ENCODE data around the gene FNDC11. TPM values are rescaled to one million over a fixed set of nuclear protein-coding genes. Genes with fewer than 3 reads are reported as not detected.
A peak's percentile ranks its signal among the peaks of the same experiment; 100 is the strongest.

Gene FNDC11
- total and polyA plus RNA-seq, 3 donors from 2014 or later = 85.4 to 147 (median 121) TPM

- Histone ChIP-seq H3K36me3 (ENCODE audit: low read depth, missing control alignments) (no peaks in the 10 kb centered on the region), H3K9me3 (no peaks in the 10 kb centered on the region), H3K27ac (peak overlapping the region; percentile 56 to 80), H3K4me3 (peak overlapping the region; percentile 67 to 81), H3K27me3 (no peaks in the 10 kb centered on the region), H3K4me1 (peaks cover 6% of the 10 kb centered on the region)
- 25 to 52% methylated on average over 14 to 21 of the region's 24 CpGs for WGBS, 2 donors
- no peak for DNase-seq
- intact Hi-C loops (cut with DNase I; ENCODE audit: low total_unique reads) = no loop called here
- TF ChIP-seq CTCF (IDR thresholded peaks at IDR 0.05) (no peak), POLR2A (IDR thresholded peaks at IDR 0.05) (no peak)
Measured at GRCh38 chr20:63573647-63574131, 19.7 kb downstream of the FNDC11 start.

- Histone ChIP-seq H3K9me3 (no peaks in the 10 kb centered on the region), H3K27me3 (no peaks in the 10 kb centered on the region), H3K4me3 (peak within 1 kb of the TSS; percentile 67 to 81), H3K4me1 (peaks cover 6% of the 10 kb centered on the region), H3K27ac (peak within 1 kb of the TSS; percentile 56 to 80), H3K36me3 (ENCODE audit: low read depth, missing control alignments) (no peaks in the 10 kb centered on the region)
- intact Hi-C loops (cut with DNase I; ENCODE audit: low total_unique reads) = no loop called here
- peak; percentile 81 for DNase-seq
- TF ChIP-seq CTCF (IDR thresholded peaks at IDR 0.05) = no peak
- no peak for TF ChIP-seq POLR2A (IDR thresholded peaks at IDR 0.05)
- 28% methylated on average over 12 of the region's 40 CpGs; no CpG with 5 or more reads in 1 of the 2 donors for WGBS, 2 donors
Measured at GRCh38 chr20:63574156-63574828, 20.3 kb downstream of the FNDC11 start, which contains the start of gene HELZ2. Gene HELZ2 (minus strand): TSS chr20:63574239. CDS start chr20:63572385, 1,854 bp downstream.

- no peaks in the 10 kb centered on the region for H3K36me3 ChIP-seq (ENCODE audit: low read depth, missing control alignments)
- intact Hi-C loops (cut with DNase I; ENCODE audit: low total_unique reads) = no loop called here
- no peak for DNase-seq
- H3K9me3 ChIP-seq = no peaks in the 10 kb centered on the region
- TF ChIP-seq POLR2A (IDR thresholded peaks at IDR 0.05) (no peak), CTCF (IDR thresholded peaks at IDR 0.05) (no peak)
- peak overlapping the region in 1 of 2 donors; percentile 56 for H3K27ac ChIP-seq
- WGBS, 2 donors = 58 to 69% methylated on average over 27 to 28 of the region's 28 CpGs
- H3K4me1 ChIP-seq = peaks cover 6% of the 10 kb centered on the region
- H3K27me3 ChIP-seq = no peaks in the 10 kb centered on the region
- no peak overlapping the region for H3K4me3 ChIP-seq
Measured at GRCh38 chr20:63574829-63575743, 21.1 kb downstream of the FNDC11 start.

GRCh38 chr20:63576311-63576710 is 22.4 kb downstream of the FNDC11 start:
- intact Hi-C loops (cut with DNase I; ENCODE audit: low total_unique reads) = no loop called here
- H3K27ac ChIP-seq = no peak overlapping the region
- peaks cover 6% of the 10 kb centered on the region for H3K4me1 ChIP-seq
- TF ChIP-seq POLR2A (IDR thresholded peaks at IDR 0.05) (no peak), CTCF (IDR thresholded peaks at IDR 0.05) (no peak)
- H3K9me3 ChIP-seq = no peaks in the 10 kb centered on the region
- no peak for DNase-seq
- no peak overlapping the region for H3K4me3 ChIP-seq
- no peaks in the 10 kb centered on the region for H3K36me3 ChIP-seq (ENCODE audit: low read depth, missing control alignments)
- no peaks in the 10 kb centered on the region for H3K27me3 ChIP-seq
- WGBS, 2 donors = 66 to 81% methylated on average over 7 of the region's 7 CpGs
